NK-92 (cell line): ENCODE measurements around the gene KIRREL3.

Source experiments
- DNase-seq: peaks from one replicate; lab custom pipeline; 2025; ENCODE audit not compliant: unreplicated experiment; lab: John Stamatoyannopoulos, UW

Gene KIRREL3

DNA sequence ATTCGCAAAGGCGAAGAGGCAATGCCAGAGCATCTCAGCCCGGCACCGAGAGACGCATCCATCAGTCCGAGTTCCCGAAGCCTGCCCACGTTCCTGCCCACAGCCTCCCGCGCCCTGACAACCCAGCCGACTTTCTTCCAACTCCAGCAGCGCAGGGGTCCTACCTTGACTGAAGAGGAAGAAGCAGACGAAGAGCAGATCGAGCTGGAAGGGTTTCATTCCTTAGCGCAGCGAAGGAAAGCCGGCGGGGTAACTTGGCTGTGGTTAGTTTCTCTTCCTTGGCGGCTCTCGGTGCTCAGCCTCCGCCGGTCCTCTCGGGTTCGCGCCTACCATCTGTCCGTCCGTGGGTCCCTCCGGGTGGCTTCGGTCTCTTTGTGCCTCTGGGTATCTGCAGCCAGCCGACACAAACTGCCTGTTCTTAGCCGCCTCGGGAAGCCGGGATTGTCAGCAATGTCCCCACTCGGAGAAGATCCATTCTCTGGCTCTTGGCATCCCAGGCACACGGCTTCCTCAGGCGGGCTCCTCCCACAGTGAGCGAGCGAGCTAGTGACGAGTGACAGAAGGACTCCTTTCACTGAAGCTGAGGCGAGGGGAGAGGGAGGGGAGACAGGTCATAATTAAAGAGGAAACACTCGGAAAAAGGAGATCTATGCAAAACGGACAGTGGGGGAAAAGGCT lies at the start of gene KIRREL3:
TSS of gene KIRREL3 (minus strand) at position 480 of the 678 bp plus-strand sequence.
- DNase-seq = no peak

DNA sequence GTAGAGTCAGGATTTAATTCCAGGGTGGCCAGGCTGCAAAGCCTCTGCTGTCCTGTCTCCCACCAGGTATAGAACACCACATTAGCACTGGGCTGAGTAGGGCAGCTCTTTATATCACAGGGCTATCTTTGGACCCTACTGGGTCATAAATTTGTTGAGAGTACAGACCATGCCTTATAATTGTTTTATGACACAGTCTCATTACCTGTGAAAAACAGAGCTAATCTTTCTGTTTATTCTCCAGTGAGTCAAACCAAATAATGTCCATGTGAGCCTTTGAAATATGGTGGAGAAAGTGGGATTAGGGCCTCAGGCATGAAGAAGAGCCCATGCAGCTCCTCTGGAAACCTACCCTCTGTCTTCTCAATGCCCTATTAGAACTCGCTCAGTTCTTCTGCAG lies 49.6 kb upstream of the KIRREL3 start:
- DNase-seq = no peak

DNA sequence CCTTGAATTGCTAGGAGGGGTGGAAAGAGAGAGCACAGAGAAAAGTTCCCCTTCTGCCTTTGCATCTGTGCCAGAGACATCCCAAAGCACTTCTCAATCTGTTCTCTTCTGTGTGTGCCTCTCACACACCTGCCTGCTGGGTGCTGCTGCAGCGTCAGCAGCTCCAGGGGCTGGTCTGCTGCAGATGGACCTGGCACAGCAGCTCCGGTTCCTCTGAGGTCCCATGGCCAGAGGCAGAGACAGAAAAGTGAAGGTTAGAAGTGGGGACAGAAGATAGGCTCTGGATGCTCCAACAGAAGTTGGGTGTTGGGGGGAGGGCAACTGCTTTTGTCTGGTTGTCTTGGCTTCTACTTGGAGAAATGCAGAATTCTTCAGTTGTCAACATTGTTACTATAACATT lies 48.9 kb upstream of the KIRREL3 start:
- no peak for DNase-seq

DNA sequence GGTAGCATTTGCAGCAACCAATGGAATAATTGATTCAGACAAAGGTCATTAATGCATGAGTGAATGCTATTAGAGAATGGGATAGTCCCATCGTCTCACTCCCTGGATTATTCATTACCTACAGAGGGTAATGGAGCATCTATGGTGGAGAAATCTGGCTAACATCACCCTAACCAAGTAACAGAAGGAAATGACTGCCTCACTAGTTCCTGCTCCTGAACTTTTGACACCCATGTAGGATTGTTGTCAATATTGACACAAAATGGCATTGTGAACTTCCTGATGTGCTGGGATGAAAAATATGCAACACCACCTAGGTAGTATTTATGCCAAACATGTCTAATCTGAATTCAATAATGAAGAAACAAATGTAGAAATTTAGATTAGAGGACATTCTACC lies 44.0 kb upstream of the KIRREL3 start:
- DNase-seq = no peak

DNA sequence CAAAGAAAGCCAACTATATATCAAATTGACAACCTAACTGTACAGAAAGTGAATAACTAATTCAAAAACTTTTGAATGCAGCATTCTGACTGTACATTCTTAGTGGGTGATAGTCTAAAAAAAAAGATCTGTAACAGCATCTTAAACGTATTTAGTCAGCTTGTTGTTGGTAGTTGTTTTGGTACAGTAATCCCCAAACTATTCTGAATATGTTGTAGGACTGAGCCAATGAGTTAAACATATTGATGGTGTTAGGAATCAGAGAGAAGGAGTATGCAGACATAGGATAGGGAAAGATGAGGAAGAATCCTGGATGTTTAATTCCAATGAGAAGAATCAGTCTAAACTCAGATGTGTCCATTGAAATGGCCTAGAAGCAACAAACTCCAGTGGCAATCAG lies 41.9 kb upstream of the KIRREL3 start:
- no peak for DNase-seq

DNA sequence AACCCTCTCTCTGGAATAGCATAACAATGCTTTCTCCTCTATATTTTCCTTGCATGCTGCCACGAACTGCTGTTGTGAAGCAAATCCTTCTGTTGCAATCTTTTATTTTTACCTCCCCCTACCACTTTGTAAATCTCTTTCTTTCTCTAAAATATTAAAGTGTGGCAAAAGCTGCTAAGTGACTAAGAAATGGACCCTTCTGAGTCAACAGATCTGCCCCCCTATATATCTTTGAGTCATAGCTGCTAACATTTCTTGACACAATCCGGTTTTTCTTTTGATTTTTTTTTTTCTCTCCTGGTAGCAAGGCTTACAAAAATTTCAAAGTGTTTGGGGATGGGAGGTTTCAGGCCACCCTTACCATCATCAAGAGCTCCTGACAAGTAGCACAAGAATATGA lies 39.0 kb upstream of the KIRREL3 start:
- DNase-seq = no peak

DNA sequence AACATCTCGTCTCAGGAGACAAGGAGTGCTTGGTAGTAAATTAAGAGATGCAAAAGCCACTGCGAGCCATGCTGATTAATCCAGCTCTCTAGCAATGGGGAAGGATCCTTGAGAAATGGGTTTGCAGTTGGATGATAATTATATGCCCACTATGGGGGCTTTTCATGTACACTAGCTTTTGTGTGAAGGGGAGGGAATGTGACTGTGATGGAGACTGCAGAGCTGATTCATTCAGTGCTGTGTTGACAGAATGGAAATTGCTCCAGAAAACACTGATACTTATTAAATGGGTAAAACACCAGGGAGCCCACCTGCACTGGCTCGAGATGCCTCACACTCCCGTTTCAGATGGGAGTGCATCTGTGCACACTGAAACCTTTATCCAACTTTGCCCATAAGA lies 37.0 kb upstream of the KIRREL3 start:
- DNase-seq = no peak

DNA sequence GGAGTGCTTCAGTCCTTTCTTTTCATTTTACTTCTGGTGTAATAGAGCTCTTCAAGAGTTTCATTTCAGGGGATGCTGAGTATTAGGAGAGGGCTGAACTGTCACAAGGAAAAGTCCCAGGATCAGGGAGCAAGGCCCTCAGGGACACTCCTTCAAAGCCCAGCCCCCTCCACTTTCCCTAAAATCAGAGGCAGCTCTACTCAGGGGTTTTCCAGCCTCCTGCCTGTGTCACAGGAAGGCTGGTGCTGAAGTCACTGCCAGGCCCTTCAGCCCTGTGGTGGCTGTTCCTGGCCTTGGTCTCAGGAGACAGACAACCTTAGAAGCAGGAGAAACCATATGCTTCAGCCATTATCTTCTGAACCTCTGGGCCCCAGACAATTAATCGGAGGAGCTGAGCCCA lies 36.4 kb upstream of the KIRREL3 start:
- DNase-seq = no peak

DNA sequence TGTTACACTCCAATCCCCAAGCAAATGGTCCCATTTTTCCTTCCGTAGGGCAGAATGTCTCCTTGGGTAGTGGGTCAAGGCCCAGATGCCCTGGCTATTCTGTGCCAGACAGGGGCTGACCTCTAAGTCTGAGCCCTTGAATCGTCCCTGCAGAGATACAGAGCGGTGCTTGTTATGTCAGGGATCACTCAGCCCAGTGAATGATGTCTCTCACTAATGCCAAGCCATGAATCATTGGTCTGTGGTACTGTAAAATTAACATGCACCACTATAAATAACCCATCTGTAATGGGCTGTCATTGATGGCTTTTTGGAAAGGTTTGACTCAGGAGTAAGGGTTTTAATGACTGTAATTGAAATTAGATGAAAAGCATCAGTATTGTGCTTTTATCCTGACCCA lies 35.3 kb upstream of the KIRREL3 start:
- no peak for DNase-seq

DNA sequence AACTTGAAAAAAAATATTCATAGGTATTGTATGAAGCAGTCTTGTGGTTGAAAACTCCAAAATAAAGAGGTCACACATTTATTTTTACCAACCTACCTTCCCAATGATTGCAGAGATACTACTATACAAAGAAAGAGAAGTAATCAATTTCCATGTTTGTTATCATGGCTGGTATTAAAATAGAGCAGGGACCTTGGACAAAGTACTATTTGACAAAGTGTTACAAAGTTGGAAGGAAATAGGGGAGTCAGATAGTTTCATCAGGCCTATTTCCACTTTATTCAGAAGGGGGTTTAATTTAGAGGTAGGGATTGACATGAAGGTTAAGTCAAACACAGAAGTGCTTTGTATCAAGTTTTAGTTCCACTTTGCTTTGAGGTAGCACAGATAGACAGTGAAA lies 34.4 kb upstream of the KIRREL3 start:
- no peak for DNase-seq

DNA sequence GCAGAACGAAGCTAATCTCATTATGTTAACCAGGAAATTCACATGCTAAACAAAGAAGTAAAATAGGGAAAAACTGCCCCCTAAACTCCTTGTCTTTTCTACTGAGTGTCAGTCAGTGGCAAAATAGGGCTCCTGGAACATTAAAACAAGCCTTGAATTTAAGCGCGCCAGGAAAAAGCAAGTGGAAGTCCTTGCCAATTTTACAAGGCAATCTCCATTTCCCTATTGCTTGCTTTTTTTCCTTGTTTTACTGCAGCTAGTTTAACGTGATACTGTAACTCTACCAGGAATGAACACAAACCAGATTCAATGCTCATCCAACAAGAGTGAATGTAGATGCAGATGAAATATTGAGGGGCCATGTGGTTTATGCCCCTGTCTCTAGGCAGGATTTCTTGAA lies 28.1 kb upstream of the KIRREL3 start:
- DNase-seq = no peak

DNA sequence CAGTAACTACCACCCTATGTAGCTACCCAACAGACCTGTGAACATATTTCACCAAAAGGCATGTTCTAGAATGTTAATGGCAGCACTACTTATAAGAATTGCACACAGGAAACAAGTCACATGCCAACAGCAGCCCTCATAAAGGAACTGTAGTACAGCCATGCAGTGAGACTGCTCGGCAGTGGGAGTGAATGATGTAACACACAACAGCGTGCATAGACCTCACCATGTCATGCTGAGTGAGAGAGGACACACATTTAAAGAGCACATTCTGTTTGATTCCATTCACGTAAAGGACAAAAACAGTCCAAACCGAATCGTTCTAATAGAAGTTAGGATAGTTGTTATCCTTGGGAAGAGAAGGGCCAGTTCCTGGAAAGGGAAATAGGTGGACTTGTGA lies 27.2 kb upstream of the KIRREL3 start:
- DNase-seq = no peak

DNA sequence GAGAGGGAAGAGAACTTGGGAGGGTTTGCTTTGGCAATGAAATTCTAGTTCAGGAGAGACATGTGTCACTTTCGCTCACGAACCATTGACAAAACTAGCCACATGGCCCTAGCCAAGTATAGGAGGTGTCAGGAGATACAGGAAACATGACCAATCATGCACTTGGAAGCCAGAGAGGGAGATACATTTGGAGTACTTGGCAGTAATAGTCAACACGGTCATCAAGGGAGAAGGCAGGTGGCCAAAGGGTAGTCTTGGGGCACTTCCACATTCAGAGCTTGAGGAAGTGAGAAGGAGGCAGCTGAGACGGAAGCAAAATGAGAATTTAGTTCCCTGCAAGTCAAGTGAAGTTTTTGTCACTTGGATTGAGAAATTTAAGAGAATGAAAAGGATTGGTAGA lies 26.4 kb upstream of the KIRREL3 start:
- no peak for DNase-seq

DNA sequence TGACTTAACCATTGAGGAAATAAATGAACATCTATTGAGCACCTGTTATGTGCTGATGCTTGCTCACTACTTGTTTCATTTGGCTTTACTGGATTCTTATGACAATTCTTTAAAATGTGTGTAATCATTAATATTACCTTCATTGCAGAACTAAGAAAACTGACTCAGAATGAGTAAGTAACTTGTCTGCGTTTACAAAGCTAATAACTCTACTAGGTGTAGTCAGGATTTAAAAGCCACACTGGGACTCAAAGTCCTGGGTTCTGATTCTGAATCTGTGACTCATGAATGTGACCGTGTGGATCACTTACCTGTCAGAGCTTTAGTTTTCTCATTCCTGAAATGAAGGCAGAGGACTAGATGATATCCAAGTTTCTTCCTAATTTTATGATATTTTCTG lies 23.4 kb upstream of the KIRREL3 start:
- DNase-seq = no peak

DNA sequence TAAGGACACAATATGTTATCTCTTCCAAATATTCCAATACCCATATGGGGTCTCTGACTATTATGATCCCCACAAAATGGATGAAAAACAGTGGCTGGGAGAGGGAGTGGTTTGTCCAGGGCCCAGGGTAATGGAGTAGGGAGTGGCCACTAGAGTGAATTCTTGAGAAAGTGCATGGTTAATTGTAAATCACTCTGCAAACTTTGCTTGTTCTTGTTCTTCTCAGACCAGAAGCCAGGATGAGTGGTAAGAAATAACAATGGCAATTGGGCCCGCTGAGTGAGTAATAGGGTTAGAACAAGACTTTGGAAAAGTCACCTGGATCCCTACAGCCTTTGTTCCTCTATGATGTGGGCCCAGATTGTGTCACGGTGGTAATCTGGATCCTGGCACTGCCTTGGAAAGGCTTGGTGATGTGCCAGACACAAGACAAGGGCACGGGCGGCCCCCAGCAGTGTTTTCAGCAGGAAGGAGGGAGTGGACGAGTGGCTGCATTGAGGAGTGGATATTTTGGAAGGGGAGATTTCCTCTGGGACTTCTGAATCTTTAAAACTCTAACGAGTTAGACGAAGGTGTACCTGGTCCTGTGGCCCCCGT lies 18.2 kb upstream of the KIRREL3 start:
- DNase-seq = no peak

DNA sequence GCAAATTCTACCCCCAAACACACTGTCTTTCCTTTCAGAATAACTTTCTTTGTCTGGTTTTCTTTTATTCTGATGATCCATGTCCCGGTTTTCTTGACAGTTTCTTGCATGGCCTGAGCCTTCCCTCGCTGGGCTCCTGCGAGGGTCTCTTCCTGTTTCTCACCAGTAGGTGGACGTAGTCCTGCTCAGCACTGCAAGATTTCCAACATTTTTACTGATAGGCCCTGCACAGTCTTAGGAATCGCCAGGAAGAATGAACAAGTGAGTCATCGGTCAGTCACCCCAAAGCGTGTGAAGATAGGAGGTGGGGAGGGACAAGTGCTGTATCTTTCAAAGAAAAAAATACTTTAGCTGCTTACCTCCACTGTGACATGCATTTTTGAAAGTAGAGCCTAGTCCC lies 16.9 kb upstream of the KIRREL3 start:
- no peak for DNase-seq

DNA sequence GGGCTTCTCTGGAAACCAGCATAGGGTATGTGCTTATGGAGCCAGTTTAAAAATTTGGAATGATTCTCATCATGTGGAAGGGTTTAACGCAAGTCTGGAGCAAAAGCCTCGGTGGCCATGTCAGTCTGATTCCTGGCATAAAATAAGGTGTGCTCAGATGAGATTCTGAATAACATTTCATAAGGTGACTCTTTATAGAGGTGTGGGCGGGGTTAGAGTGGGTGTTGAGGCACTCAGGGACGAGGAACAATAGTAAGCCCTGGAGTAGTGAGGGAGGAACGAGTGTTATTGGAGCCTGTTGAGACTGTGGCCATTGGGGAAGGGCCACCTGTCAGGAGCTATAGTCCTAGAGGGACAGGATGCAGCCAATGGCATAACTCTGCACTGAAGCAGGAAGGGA lies 13.0 kb upstream of the KIRREL3 start:
- no peak for DNase-seq

DNA sequence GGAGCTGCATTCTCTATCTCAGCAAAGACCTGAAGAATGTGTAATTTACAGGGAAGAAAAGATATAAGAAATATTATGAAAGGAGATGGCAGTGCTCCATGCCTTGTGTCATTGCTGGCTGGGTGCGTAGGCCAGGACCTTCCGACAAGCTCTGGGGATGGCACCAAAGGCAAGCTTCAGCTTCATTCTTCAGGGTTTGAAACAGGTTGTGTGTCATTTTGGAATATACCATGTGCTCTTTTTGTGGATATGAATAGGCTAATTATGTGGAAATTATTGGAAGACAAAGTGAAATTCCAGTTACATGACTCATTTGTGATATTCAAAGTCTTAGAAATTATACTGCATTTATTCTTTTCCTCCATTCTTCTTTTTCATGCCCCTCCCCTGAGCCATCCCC lies 5.7 kb upstream of the KIRREL3 start:
- no peak for DNase-seq

DNA sequence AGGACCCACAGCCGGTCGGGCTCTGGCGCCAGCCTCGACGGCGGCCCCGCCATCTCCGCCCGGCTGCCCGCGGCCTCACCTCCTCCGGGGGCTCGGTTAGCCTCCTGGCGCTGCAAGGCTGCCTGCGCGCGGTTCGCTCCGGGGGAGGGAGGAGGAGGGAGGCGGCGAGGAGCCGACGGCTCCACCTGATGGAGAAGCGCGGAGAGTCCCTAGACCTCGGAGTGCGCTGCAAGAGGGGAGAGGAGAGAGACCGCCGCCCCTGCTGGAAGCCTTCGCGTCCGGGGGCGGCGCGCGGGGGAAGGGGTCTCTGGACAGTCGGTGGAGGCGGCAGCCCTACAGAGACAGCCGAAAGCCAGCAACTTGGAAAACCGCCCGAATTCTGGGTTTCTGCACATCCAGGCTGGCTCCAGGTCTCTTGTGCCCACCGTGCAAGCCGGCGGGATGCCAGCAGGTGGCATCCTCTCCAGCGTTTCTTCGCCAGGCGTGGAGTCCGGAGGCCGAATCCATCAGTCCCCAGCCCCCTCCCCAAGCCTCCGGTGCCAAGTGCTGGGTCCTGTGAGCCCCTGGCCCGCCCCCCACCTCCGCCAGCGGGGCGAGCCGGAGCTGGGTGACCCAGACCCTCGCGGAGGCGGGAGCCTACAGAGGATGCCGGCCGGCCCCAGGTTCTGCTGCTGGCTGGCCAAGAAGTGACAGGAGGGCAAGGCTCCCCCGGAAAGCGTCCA lies 2.9 kb upstream of the KIRREL3 start:
- DNase-seq = no peak

DNA sequence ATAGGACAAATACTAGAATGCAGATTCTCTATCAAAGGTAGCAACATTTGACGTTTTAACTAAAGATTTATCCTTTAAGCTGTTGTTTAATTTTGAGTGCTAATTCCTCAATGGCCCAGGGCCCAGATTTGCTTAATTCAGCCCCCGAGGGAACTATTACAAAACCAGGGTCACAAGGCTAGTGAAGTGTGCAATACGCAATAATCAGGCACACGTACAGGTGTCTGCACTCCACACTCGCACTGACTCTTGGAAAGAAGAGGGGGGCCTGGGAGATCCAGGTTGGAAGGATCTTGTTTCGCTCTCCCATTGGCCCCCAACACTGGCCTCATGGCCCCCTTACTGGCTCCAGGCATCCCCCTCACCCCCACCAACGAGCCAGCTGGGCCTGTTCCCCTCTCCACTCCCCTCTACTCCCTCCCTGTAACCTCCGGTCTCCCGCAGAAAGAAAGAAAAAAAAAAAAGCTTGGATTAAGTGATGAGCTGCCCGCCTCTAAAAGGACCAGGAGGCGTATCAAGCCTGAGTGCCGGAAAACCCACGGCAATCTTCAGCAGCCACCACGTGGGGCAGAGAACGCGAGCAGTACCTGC lies 2.2 kb upstream of the KIRREL3 start:
- DNase-seq = no peak

DNA sequence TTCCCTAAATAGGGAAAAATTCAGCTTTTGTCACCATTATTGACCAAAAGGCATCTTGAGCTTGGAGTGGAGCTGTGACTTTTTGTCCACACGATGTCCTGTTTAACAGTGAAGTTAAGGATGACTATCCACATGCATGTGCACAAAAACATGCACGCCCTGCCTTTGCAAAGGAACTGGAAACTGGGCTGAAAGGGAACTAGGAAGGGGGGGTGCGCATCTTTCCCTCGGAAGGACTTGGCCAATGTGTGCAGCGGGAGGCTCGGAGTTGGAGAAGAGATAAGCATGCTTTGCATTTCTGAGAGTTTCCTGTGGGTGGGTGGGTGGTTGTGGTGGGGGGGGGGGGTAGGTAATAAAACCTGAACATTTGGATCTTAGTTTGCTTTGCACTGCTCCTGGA lies 411 bp upstream of the KIRREL3 start:
- no peak for DNase-seq

DNA sequence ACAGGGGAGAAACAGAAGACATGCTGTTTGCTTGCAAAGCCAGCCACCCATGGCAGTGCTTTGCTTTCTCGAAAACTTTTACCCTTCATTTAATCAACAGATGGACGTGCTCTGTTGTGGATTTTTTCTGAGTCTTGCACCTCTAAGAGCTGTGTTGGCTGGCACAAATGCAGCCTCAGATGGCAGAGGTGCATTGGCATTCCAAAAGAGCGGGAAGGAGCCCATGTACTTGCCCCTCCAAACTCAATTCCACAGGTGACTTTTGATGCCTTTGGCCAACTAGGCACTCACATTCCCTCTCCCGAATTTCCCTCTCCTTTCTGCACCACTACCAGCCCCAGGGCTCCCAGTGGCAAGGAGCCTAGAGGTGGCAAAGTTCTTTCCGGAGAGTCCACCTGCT lies 1.2 kb downstream of the KIRREL3 start:
- no peak for DNase-seq
